Left renal pelvis (tissue), 4 donors: ENCODE data around the gene KRTAP5-10. TPM values are rescaled to one million over a fixed set of nuclear protein-coding genes. Genes with fewer than 3 reads are reported as not detected.
"Not testable (repeated sequence)": the region's sequence is repeated elsewhere in the genome, so short reads cannot be mapped to it uniquely, and the experiment has no call there.

ENCODE experiments used
- DNase-seq, 4 donors: peaks; one replicate each; pipeline ENCODE4 v3.0.0-alpha.2; 2013; ENCODE audit warnings: low read depth in 4 of 4, low spot score in 3 of 4
- polyA plus RNA-seq, 4 donors: library from polyadenylated mRNA; unstranded; fragments of 120-200 nt; gene quantifications; one replicate each; pipeline ENCODE4 v1.2.1, GENCODE V29; 2013; ENCODE audit not compliant: insufficient read length in 4 of 4

Gene KRTAP5-10
- polyA plus RNA-seq, 4 donors = 0.20 to 0.26 TPM; not detected in 2

- DNase-seq = not testable (repeated sequence)
Measured at GRCh38 chr11:71604798-71605488, 39.6 kb downstream of the KRTAP5-10 start.

- not testable (repeated sequence) for DNase-seq
Measured at GRCh38 chr11:71606853-71607519, 41.6 kb downstream of the KRTAP5-10 start.

GRCh38 chr11:71607520-71608216 is 42.3 kb downstream of the KRTAP5-10 start:
- DNase-seq = not testable (repeated sequence)

GRCh38 chr11:71608272-71608671 is 42.9 kb downstream of the KRTAP5-10 start:
- DNase-seq = not testable (repeated sequence)

GRCh38 chr11:71611218-71611910 is 46.0 kb downstream of the KRTAP5-10 start:
- not testable (repeated sequence) for DNase-seq

GRCh38 chr11:71613931-71614330 is 48.6 kb downstream of the KRTAP5-10 start:
- DNase-seq = not testable (repeated sequence)

GRCh38 chr11:71614366-71614917 is 49.1 kb downstream of the KRTAP5-10 start:
- DNase-seq = not testable (repeated sequence)

- DNase-seq = not testable (repeated sequence)
Measured at GRCh38 chr11:71615003-71615402, 49.6 kb downstream of the KRTAP5-10 start.

Other genes starting within 250 kb of the KRTAP5-10 start
- gene DHCR7, start 117.2 kb upstream of the KRTAP5-10 start, polyA plus RNA-seq = 10 to 100 TPM; 21.6 to 40.4 (median 37.7) TPM
- gene NADSYN1, start 112.4 kb upstream of the KRTAP5-10 start, polyA plus RNA-seq = 10 to 100 TPM; 27.3 to 63.3 (median 37.5) TPM
- under 1 TPM in 1 of 4 donors, not detected in 3; 0.20 TPM for gene KRTAP5-7, start 38.3 kb upstream of the KRTAP5-10 start, polyA plus RNA-seq
- 1 to 10 TPM in 1 of 4 donors, under 1 TPM in 3; 0.14 to 1.3 (median 0.41) TPM for gene KRTAP5-8, start 27.5 kb upstream of the KRTAP5-10 start, polyA plus RNA-seq
- under 1 TPM in 3 of 4 donors, not detected in 1; 0.25 to 0.95 (median 0.27) TPM for gene KRTAP5-9, start 17.1 kb upstream of the KRTAP5-10 start, polyA plus RNA-seq
- under 1 TPM in 2 of 4 donors, not detected in 2; 0.29 to 0.35 TPM for gene KRTAP5-11, start 17.3 kb downstream of the KRTAP5-10 start, polyA plus RNA-seq